Body of pancreas (tissue), 4 donors: Measurements from ENCODE around the gene MTLN.
"Not testable (repeated sequence)": the region's sequence is repeated elsewhere in the genome, so short reads cannot be mapped to it uniquely, and the experiment has no call there.

Source experiments
- POLR2A ChIP-seq, 3 donors: fragments of 450-650 bp; IDR thresholded peaks; one replicate each; pipeline ENCODE4 v1.6.1; 2016; ENCODE audit warnings: antibody characterized with exemption in 3 of 3, mild to moderate bottlenecking in 2 of 3
- TF ChIP-seq, protein P1 (sequence below), 7 experiments: fragments of 450-650 bp in 4 of 7; fragments of 200-600 bp in 3 of 7; sonication (generic) in 3 of 7; IDR thresholded peaks; one replicate each; pipeline ENCODE4 v1.5.1; 2016 to 2019; ENCODE audit warnings: antibody characterized with exemption in 7 of 7

DNA sequence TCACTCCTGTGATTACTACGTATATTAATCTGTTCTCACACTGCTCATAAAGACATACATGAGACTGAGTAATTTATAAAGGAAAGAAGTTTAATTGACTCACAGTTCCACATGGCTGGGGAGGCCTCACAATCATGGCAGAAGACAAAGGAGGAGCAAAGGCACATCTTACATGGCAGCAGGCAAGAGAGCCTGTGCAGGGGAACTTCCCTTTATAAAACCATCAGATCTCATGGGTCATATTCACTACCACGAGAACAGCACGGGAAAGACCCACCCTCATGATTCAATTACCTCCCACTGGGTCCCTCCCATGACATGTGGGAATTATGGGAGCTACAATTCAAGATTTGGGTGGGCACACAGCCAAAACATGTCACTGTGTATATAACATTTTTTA is 1.2 kb upstream of the MTLN start:
- TF ChIP-seq, protein P1, sequence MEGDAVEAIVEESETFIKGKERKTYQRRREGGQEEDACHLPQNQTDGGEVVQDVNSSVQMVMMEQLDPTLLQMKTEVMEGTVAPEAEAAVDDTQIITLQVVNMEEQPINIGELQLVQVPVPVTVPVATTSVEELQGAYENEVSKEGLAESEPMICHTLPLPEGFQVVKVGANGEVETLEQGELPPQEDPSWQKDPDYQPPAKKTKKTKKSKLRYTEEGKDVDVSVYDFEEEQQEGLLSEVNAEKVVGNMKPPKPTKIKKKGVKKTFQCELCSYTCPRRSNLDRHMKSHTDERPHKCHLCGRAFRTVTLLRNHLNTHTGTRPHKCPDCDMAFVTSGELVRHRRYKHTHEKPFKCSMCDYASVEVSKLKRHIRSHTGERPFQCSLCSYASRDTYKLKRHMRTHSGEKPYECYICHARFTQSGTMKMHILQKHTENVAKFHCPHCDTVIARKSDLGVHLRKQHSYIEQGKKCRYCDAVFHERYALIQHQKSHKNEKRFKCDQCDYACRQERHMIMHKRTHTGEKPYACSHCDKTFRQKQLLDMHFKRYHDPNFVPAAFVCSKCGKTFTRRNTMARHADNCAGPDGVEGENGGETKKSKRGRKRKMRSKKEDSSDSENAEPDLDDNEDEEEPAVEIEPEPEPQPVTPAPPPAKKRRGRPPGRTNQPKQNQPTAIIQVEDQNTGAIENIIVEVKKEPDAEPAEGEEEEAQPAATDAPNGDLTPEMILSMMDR (IDR thresholded peaks at IDR 0.05): not testable (repeated sequence)
- not testable (repeated sequence) for TF ChIP-seq POLR2A (IDR thresholded peaks at IDR 0.05)
